DND-41 (cell line): ENCODE measurements around the gene IL6R.

Experiments used
- ATAC-seq: fragments of 200-7000 bp; cut with Tn5 transposase; 3 replicates; pipeline ENCODE4 v1.9.1; 2021; ENCODE audit warnings: low read depth; ENCODE audit not compliant: insufficient read depth
- DNase-seq: peaks from one replicate; pipeline ENCODE4 v3.0.0-alpha.2; 2020
- H2AFZ ChIP-seq: 2 replicates; pipeline ENCODE4 v1.6.0; 2012; ENCODE audit warnings: low read depth, low read length
- H3K27ac ChIP-seq: 2 replicates; pipeline ENCODE4 v1.5.1; 2012; ENCODE audit warnings: low read length, inconsistent platforms
- H3K27me3 ChIP-seq: fragments of 200-600 bp; sonication (generic); 2 replicates; pipeline ENCODE4 v1.6.0; 2012; ENCODE audit warnings: low read length, mild to moderate bottlenecking, inconsistent platforms; ENCODE audit not compliant: insufficient read depth, poor library complexity
- H3K36me3 ChIP-seq: 2 replicates; pipeline ENCODE4 v1.5.1; 2012; ENCODE audit warnings: low read length, inconsistent platforms; ENCODE audit not compliant: insufficient read depth
- H3K4me1 ChIP-seq: 2 replicates; pipeline ENCODE4 v1.5.1; 2012; ENCODE audit warnings: mild to moderate bottlenecking, low read length; ENCODE audit not compliant: insufficient read depth
- H3K4me2 ChIP-seq: 2 replicates; pipeline ENCODE4 v1.6.0; 2012; ENCODE audit warnings: mild to moderate bottlenecking, moderate library complexity, low read length, inconsistent platforms; ENCODE audit not compliant: insufficient read depth
- H3K4me3 ChIP-seq, 2 experiments: fragments of 200-600 bp in 1 of 2; shearing (Covaris generic) in 1 of 2; 2 replicates each; pipeline ENCODE4 v1.5.1; 2012 to 2016; ENCODE audit warnings: inconsistent platforms in 2 of 2, low read length in 2 of 2, mild to moderate bottlenecking in 2 of 2, low read depth in 1 of 2, moderate library complexity in 1 of 2
- H3K79me2 ChIP-seq: 2 replicates; pipeline ENCODE4 v1.6.0; 2012; ENCODE audit warnings: low read length, inconsistent platforms; ENCODE audit not compliant: insufficient read depth
- H3K9ac ChIP-seq: 2 replicates; pipeline ENCODE4 v1.6.0; 2012; ENCODE audit warnings: low read depth, mild to moderate bottlenecking, inconsistent platforms, low read length, moderate library complexity
- H3K9me3 ChIP-seq: 2 replicates; pipeline ENCODE4 v1.5.1; 2012; ENCODE audit warnings: low read length, moderate library complexity, mild to moderate bottlenecking, inconsistent platforms; ENCODE audit not compliant: insufficient read depth, severe bottlenecking
- H4K20me1 ChIP-seq: 2 replicates; pipeline ENCODE4 v1.6.0; 2012; ENCODE audit warnings: low read length; ENCODE audit not compliant: insufficient read depth
- EZH2 ChIP-seq: IDR thresholded peaks from 3 replicates; pipeline ENCODE4 v1.6.1; 2012; ENCODE audit warnings: borderline replicate concordance, low read depth, mild to moderate bottlenecking, moderate library complexity, low read length, inconsistent platforms; ENCODE audit not compliant: severe bottlenecking
- TF ChIP-seq, protein P1 (sequence below): IDR thresholded peaks from 2 replicates; pipeline ENCODE4 v1.5.1; 2012; ENCODE audit warnings: borderline replicate concordance, low read length, moderate library complexity, mild to moderate bottlenecking; ENCODE audit not compliant: poor library complexity, severe bottlenecking; ENCODE audit errors: extremely low read depth

Gene IL6R

DNA sequence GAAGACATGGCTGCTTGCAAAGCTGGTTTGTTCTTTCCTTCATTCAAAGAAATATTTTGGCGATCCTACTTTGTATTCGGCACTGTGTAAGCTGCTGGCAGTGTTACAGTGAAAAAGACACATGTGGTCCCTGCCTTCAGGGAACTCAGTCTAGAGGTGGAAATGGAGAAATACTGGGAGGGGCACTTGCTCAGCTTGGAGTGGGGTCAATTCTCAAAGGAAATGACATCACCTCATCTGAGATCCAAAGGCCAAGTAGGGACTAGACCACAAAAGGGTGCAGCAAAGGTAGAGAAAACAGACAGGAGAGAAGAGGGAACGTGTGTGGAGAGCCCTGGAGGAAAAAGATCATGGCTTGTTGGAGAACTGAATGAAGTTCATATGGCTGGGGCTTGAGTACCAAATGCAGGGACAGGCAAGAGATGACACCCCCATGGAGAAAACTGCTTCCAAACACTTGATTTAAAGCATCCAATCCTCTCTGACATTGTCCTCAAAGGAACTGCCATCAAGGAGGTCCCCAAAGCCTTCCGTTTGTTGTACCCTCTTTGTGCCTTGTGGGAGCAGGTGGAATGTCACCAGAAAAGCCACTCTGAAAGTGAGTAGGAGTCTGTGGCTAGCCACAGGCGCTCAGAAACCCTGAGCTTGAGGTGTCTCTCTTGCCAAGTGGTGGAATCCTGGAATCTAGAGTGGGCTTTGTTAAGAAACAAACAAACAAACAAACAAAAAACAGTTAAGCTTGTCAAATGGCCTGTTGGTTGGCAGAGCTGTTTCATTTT, 48.6 kb downstream of the IL6R start:
- ATAC-seq, result no peak
- no peak overlapping the region for H3K27ac ChIP-seq
- H3K27me3 ChIP-seq, result peaks cover 8% of the 10 kb centered on the region

DNA sequence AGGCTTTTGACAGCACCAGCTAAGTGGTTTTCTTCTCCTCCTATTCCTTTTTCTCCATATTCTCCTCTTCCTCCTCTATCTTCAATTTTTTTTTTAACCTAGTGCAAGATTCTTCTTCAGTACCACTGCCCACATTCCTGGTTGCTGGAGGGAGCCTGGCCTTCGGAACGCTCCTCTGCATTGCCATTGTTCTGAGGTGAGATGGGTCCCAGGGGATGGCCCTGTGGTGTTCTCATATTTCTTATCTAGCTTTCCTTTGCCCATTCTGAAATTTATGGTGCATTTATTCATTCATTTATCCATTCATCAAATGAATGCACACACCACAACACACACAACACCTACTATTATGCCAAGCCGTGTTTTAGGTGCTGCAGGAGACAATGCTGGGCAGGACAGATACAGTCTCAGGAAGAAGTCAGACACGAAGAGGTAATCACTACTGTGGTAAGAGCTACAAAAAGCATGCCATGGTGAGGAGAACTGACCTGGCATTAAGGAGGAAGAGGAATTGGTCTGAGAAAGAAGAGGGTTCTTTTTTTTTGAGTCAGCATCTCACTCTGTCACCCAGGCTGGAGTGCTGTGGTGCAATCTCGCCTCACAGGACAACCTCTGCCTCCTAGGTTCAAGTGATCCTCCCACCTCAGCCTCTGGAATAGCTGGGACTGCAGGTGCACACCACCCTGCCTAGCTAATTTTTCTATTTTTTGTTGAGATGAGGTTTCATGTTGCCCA, 49.4 kb downstream of the IL6R start:
- Histone ChIP-seq H3K4me1 (peaks cover 2% of the 10 kb centered on the region; the same call in 1 of the 2 replicates), H4K20me1 (no peaks in the 10 kb centered on the region; the same call in 1 of the 2 replicates), H3K27me3 (peaks cover 8% of the 10 kb centered on the region), H3K36me3 (no peaks in the 10 kb centered on the region), H2AFZ (no peak overlapping the region), H3K27ac (no peak overlapping the region), H3K9me3 (no peaks in the 10 kb centered on the region), H3K79me2 (no peaks in the 10 kb centered on the region), H3K4me3 (no peak overlapping the region), H3K9ac (no peak overlapping the region), H3K4me2 (no peak overlapping the region)
- ATAC-seq, result no peak
- no peak for DNase-seq
- no peak for TF ChIP-seq EZH2
- TF ChIP-seq, protein P1, sequence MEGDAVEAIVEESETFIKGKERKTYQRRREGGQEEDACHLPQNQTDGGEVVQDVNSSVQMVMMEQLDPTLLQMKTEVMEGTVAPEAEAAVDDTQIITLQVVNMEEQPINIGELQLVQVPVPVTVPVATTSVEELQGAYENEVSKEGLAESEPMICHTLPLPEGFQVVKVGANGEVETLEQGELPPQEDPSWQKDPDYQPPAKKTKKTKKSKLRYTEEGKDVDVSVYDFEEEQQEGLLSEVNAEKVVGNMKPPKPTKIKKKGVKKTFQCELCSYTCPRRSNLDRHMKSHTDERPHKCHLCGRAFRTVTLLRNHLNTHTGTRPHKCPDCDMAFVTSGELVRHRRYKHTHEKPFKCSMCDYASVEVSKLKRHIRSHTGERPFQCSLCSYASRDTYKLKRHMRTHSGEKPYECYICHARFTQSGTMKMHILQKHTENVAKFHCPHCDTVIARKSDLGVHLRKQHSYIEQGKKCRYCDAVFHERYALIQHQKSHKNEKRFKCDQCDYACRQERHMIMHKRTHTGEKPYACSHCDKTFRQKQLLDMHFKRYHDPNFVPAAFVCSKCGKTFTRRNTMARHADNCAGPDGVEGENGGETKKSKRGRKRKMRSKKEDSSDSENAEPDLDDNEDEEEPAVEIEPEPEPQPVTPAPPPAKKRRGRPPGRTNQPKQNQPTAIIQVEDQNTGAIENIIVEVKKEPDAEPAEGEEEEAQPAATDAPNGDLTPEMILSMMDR, result no peak

More for the DNA sequence above, 48.6 kb downstream of the IL6R start:
- DNase-seq, result no peak
- Histone ChIP-seq H3K79me2 (no peaks in the 10 kb centered on the region), H3K4me1 (peaks cover 2% of the 10 kb centered on the region; the same call in 1 of the 2 replicates), H4K20me1 (no peaks in the 10 kb centered on the region; the same call in 1 of the 2 replicates), H3K4me2 (no peak overlapping the region), H3K9me3 (no peaks in the 10 kb centered on the region), H3K36me3 (no peaks in the 10 kb centered on the region), H3K9ac (no peak overlapping the region), H3K4me3 (no peak overlapping the region), H2AFZ (no peak overlapping the region)
- TF ChIP-seq EZH2, result no peak
- TF ChIP-seq, protein P1, result no peak

DNA sequence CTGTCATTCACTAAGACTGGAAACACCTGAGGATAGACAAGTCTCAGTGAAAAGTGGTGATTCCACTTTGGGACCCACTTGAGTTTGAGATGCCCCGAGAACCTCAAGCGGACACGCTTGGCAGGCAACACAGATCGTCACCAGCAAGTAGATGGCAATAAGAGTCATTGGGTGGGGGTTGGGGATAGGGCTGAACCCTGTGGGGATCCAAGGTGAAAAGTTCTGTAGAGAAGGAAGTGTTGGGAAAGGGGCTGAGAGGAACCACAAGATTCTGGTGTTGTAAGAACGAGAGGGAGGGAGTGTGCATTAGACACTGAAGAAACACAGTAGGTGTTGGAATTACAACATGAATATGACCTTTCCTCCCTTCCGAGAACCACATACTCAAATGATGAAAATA, 51.5 kb downstream of the IL6R start:
- Histone ChIP-seq H4K20me1 (no peaks in the 10 kb centered on the region), H3K79me2 (no peaks in the 10 kb centered on the region), H3K9ac (no peak overlapping the region), H3K27ac (no peak overlapping the region), H3K9me3 (no peaks in the 10 kb centered on the region), H3K36me3 (no peaks in the 10 kb centered on the region), H3K4me1 (peaks cover 2% of the 10 kb centered on the region; the same call in 1 of the 2 replicates), H3K4me2 (no peak overlapping the region), H3K27me3 (peaks cover 5% of the 10 kb centered on the region), H2AFZ (no peak overlapping the region), H3K4me3 (no peak overlapping the region)
- DNase-seq (no peak), ATAC-seq (no peak)
- TF ChIP-seq, protein P1, result no peak
- TF ChIP-seq EZH2, result no peak
